Stomach (tissue), 4 donors: ENCODE data around the gene POTEG.
"Not testable (repeated sequence)": the region's sequence is repeated elsewhere in the genome, so short reads cannot be mapped to it uniquely, and the experiment has no call there.

Source experiments
- CTCF ChIP-seq, 7 experiments: fragments of 450-650 bp in 4 of 7; fragments of 200-600 bp in 3 of 7; sonication (generic) in 3 of 7; IDR thresholded peaks; one replicate each; pipeline ENCODE4 v1.5.1; 2016 to 2019; ENCODE audit warnings: antibody characterized with exemption in 7 of 7, control low read depth in 2 of 7, mild to moderate bottlenecking in 1 of 7
- EP300 ChIP-seq: sonication (generic); formaldehyde crosslinking; IDR thresholded peaks from one replicate; pipeline ENCODE4 v1.6.1; 2017; ENCODE audit warnings: antibody characterized with exemption

GRCh38 chr14:19445761-19446160 lies 11.6 kb upstream of the POTEG start:
- TF ChIP-seq EP300; CTCF (IDR thresholded peaks at IDR 0.05): not testable (repeated sequence)
